Measurements from ENCODE around the gene TNFRSF13B. TPM values are rescaled to one million over a fixed set of nuclear protein-coding genes. Genes with fewer than 3 reads are reported as not detected.
"Not testable (repeated sequence)": the region's sequence is repeated elsewhere in the genome, so short reads cannot be mapped to it uniquely, and the experiment has no call there.

Gene TNFRSF13B
- total RNA-seq, 1 experiment from 2014 or later: not detected

- no peak for DNase-seq (ENCODE audit: low spot score)
These were observed 15.3 kb upstream of the TNFRSF13B start for GRCh38 chr17:16987066-16987829.

- no peak for DNase-seq (ENCODE audit: low spot score)
These were observed 14.5 kb upstream of the TNFRSF13B start for GRCh38 chr17:16986391-16986790.

- DNase-seq (ENCODE audit: low spot score): no peak
These were observed 10.0 kb upstream of the TNFRSF13B start for GRCh38 chr17:16981928-16982327.

GRCh38 chr17:16980813-16981731 lies 9.2 kb upstream of the TNFRSF13B start:
- DNase-seq (ENCODE audit: low spot score): no peak

- no peak for DNase-seq (ENCODE audit: low spot score)
These were observed 8.1 kb upstream of the TNFRSF13B start for GRCh38 chr17:16980061-16980460.

GRCh38 chr17:16979237-16979823 lies 7.4 kb upstream of the TNFRSF13B start:
- DNase-seq (ENCODE audit: low spot score): not testable (repeated sequence)

- DNase-seq (ENCODE audit: low spot score): no peak
These were observed 6.0 kb upstream of the TNFRSF13B start for GRCh38 chr17:16977932-16978331.

- DNase-seq (ENCODE audit: low spot score): no peak
These were observed 5.0 kb upstream of the TNFRSF13B start for GRCh38 chr17:16976725-16977550.

GRCh38 chr17:16975744-16976625 lies 4.1 kb upstream of the TNFRSF13B start:
- no peak for DNase-seq (ENCODE audit: low spot score)

- no peak for DNase-seq (ENCODE audit: low spot score)
These were observed 3.3 kb upstream of the TNFRSF13B start for GRCh38 chr17:16975277-16975651.

- no peak for DNase-seq (ENCODE audit: low spot score)
These were observed 2.8 kb upstream of the TNFRSF13B start for GRCh38 chr17:16974569-16975276.

GRCh38 chr17:16973760-16974540 lies 2.0 kb upstream of the TNFRSF13B start:
- DNase-seq (ENCODE audit: low spot score): no peak

GRCh38 chr17:16973043-16973442 lies 1.1 kb upstream of the TNFRSF13B start:
- not testable (repeated sequence) for DNase-seq (ENCODE audit: low spot score)

- DNase-seq (ENCODE audit: low spot score): no peak
These were observed 428 bp upstream of the TNFRSF13B start for GRCh38 chr17:16972346-16972745.

GRCh38 chr17:16969931-16970906 lies 1.7 kb downstream of the TNFRSF13B start:
- DNase-seq (ENCODE audit: low spot score): no peak

- DNase-seq (ENCODE audit: low spot score): no peak
These were observed 3.1 kb downstream of the TNFRSF13B start for GRCh38 chr17:16968786-16969185.

- no peak for DNase-seq (ENCODE audit: low spot score)
These were observed 9.1 kb downstream of the TNFRSF13B start for GRCh38 chr17:16962804-16963203.

- DNase-seq (ENCODE audit: low spot score): no peak
These were observed 10.1 kb downstream of the TNFRSF13B start for GRCh38 chr17:16961792-16962191.
